Left renal pelvis (tissue), 4 donors: Measurements from ENCODE around the gene PASD1. TPM values are rescaled to one million over a fixed set of nuclear protein-coding genes. Genes with fewer than 3 reads are reported as not detected.
"Not testable (repeated sequence)": the region's sequence is repeated elsewhere in the genome, so short reads cannot be mapped to it uniquely, and the experiment has no call there.

Experiments
- DNase-seq, 4 donors: peaks; one replicate each; pipeline ENCODE4 v3.0.0-alpha.2; 2013; ENCODE audit warnings: low read depth in 4 of 4, low spot score in 3 of 4
- polyA plus RNA-seq, 4 donors: library from polyadenylated mRNA; unstranded; fragments of 120-200 nt; gene quantifications; one replicate each; pipeline ENCODE4 v1.2.1, GENCODE V29; 2013; ENCODE audit not compliant: insufficient read length in 4 of 4

The PASD1 gene
- polyA plus RNA-seq, 4 donors, result not detected

- no peak for DNase-seq
Observed at GRCh38 chrX:151604931-151605330, 41.5 kb downstream of the PASD1 start.

- no peak for DNase-seq
Observed at GRCh38 chrX:151609222-151609621, 45.7 kb downstream of the PASD1 start.

GRCh38 chrX:151621422-151621821, 57.9 kb downstream of the PASD1 start:
- DNase-seq, result no peak

GRCh38 chrX:151624677-151625076, 61.2 kb downstream of the PASD1 start:
- no peak for DNase-seq

GRCh38 chrX:151631822-151632221, 68.3 kb downstream of the PASD1 start:
- DNase-seq, result no peak

GRCh38 chrX:151633157-151633556, 69.7 kb downstream of the PASD1 start:
- no peak for DNase-seq

- no peak for DNase-seq
Observed at GRCh38 chrX:151634937-151635336, 71.5 kb downstream of the PASD1 start.

GRCh38 chrX:151641564-151641963, 78.1 kb downstream of the PASD1 start:
- no peak for DNase-seq

GRCh38 chrX:151675121-151675746, 111.8 kb downstream of the PASD1 start:
- DNase-seq, result no peak

- DNase-seq, result no peak
Observed at GRCh38 chrX:151676196-151676595, 112.7 kb downstream of the PASD1 start.

GRCh38 chrX:151679798-151680402, 116.4 kb downstream of the PASD1 start:
- no peak for DNase-seq

- DNase-seq, result no peak
Observed at GRCh38 chrX:151680805-151681204, 117.3 kb downstream of the PASD1 start.

- DNase-seq, result no peak
Observed at GRCh38 chrX:151687635-151688034, 124.2 kb downstream of the PASD1 start.

- no peak for DNase-seq
Observed at GRCh38 chrX:151688695-151689094, 125.2 kb downstream of the PASD1 start.

GRCh38 chrX:151692825-151693224, 129.3 kb downstream of the PASD1 start:
- DNase-seq, result no peak

GRCh38 chrX:151694121-151694520, 130.6 kb downstream of the PASD1 start:
- DNase-seq, result no peak

GRCh38 chrX:151694661-151695582, 131.4 kb downstream of the PASD1 start, which contains the start of gene PRRG3:
Gene PRRG3, plus strand, starts transcription at chrX:151695458. Its CDS starts 3,357 bp downstream, at chrX:151698815.
- no peak for DNase-seq

GRCh38 chrX:151695583-151696340, 132.3 kb downstream of the PASD1 start:
- no peak for DNase-seq

- not testable (repeated sequence) for DNase-seq
Observed at GRCh38 chrX:151697082-151697481, 133.6 kb downstream of the PASD1 start.

GRCh38 chrX:151697522-151697921, 134.0 kb downstream of the PASD1 start:
- DNase-seq, result no peak

GRCh38 chrX:151698485-151698884, 135.0 kb downstream of the PASD1 start:
- DNase-seq, result no peak
